PC-3 (cell line): ENCODE results near the gene CNTRL. TPM values are rescaled to one million over a fixed set of nuclear protein-coding genes. Genes with fewer than 3 reads are reported as not detected.
"Not testable (repeated sequence)": the region's sequence is repeated elsewhere in the genome, so short reads cannot be mapped to it uniquely, and the experiment has no call there.

Experiments used
- ATAC-seq: fragments of 200-7000 bp; cut with Tn5 transposase; 2 replicates; pipeline ENCODE4 v1.9.1; 2020; ENCODE audit warnings: mild to moderate bottlenecking, moderate library complexity
- BruUV-seq: library from RNA; stranded (reverse); fragments of 400-500 nt; replicated peaks from 2 replicates; lab custom pipeline; 2021; lab: Mats Ljungman, UMichigan
- CTCF ChIA-PET: fragments of 300-600 bp; sonication (Branson Sonifier 250); formaldehyde crosslinking; loops from one replicate; lab custom pipeline; 2022; ENCODE audit warnings: antibody characterized with exemption; lab: Charles Lee
- POLR2A ChIA-PET: fragments of 300-600 bp; sonication (Branson Sonifier 250); formaldehyde crosslinking; loops from one replicate; lab custom pipeline; 2022; ENCODE audit warnings: antibody characterized with exemption; ENCODE audit not compliant: unreplicated experiment; lab: Charles Lee
- DNase-seq: peaks from one replicate; pipeline ENCODE4 v3.0.0-alpha.2; 2015
- H2AFZ ChIP-seq: fragments of 300-600 bp; sonication (generic); 2 replicates; pipeline ENCODE4 v1.6.0; 2016; ENCODE audit warnings: antibody characterized with exemption, low read length
- H3F3A ChIP-seq: fragments of 300-600 bp; sonication (generic); one replicate; pipeline ENCODE4 v1.6.0; 2017; ENCODE audit warnings: antibody characterized with exemption, low read length, control low read depth, mild to moderate bottlenecking; ENCODE audit not compliant: unreplicated experiment
- H3K27ac ChIP-seq: fragments of 300-600 bp; sonication (generic); 2 replicates; pipeline ENCODE4 v1.5.1; 2016; ENCODE audit warnings: mild to moderate bottlenecking, low read length
- H3K27me3 ChIP-seq: fragments of 300-600 bp; sonication (generic); 2 replicates; pipeline ENCODE4 v1.6.1; 2016; ENCODE audit warnings: low read length, mixed read lengths
- H3K36me3 ChIP-seq: fragments of 300-600 bp; sonication (generic); 2 replicates; pipeline ENCODE4 v1.6.1; 2016; ENCODE audit warnings: low read depth, mixed run types, low read length, mixed read lengths
- H3K4me1 ChIP-seq: fragments of 300-600 bp; sonication (generic); 2 replicates; pipeline ENCODE4 v1.5.1; 2016; ENCODE audit warnings: low read length; ENCODE audit not compliant: insufficient read depth
- H3K4me2 ChIP-seq: fragments of 300-600 bp; sonication (generic); 2 replicates; pipeline ENCODE4 v1.6.0; 2016; ENCODE audit warnings: low read length
- H3K4me3 ChIP-seq: fragments of 300-600 bp; sonication (generic); 2 replicates; pipeline ENCODE4 v1.5.1; 2016; ENCODE audit warnings: mild to moderate bottlenecking, low read length, mixed read lengths
- H3K79me2 ChIP-seq: fragments of 300-600 bp; sonication (generic); 2 replicates; pipeline ENCODE4 v1.6.1; 2017; ENCODE audit warnings: low read length, mixed read lengths
- H3K9ac ChIP-seq: fragments of 300-600 bp; sonication (generic); 2 replicates; pipeline ENCODE4 v1.6.0; 2016; ENCODE audit warnings: mild to moderate bottlenecking, low read length
- H3K9me2 ChIP-seq: fragments of 300-600 bp; sonication (generic); replicated peaks from 2 replicates; pipeline ENCODE4 v1.6.1; 2016; ENCODE audit warnings: mixed run types, low read length, mixed read lengths
- H3K9me3 ChIP-seq: fragments of 300-600 bp; sonication (generic); 2 replicates; pipeline ENCODE4 v1.6.1; 2016; ENCODE audit warnings: low read length, mixed read lengths
- H4K20me1 ChIP-seq: fragments of 300-600 bp; sonication (generic); 2 replicates; pipeline ENCODE4 v1.6.1; 2016; ENCODE audit warnings: low read length, mixed read lengths
- EZH2 ChIP-seq: fragments of 300-600 bp; sonication (generic); IDR thresholded peaks from one replicate; pipeline ENCODE4 v1.6.1; 2017; ENCODE audit warnings: antibody characterized with exemption, mild to moderate bottlenecking, low read length; ENCODE audit not compliant: unreplicated experiment
- EZH2phosphoT487 ChIP-seq: fragments of 300-600 bp; sonication (generic); IDR thresholded peaks from 2 replicates; pipeline ENCODE4 v1.6.1; 2018; ENCODE audit warnings: mild to moderate bottlenecking, antibody characterized with exemption, low read length, borderline replicate concordance
- intact Hi-C: fragments of 100-400 bp; cut with micrococcal nuclease; formaldehyde crosslinking; loops from 2 replicates; pipeline ENCODE4 v1.9.0; 2023
- total RNA-seq: library from RNA; depleted of rRNA; stranded (reverse); fragments of >200 nt; gene quantifications from 2 replicates; pipeline ENCODE4 v1.2.3, GENCODE V29; 2014
- TF ChIP-seq, protein P1 (sequence below): fragments of 300-600 bp; sonication (generic); conservative IDR thresholded peaks from 2 replicates; pipeline ENCODE4 v1.5.1; 2017; ENCODE audit warnings: antibody characterized with exemption, low read depth, mild to moderate bottlenecking, low read length

The CNTRL gene
- total RNA-seq, 1 experiment from 2014 or later, result 6.0 TPM

- H3K9me3 ChIP-seq, result no peaks in the 10 kb centered on the region
- no peak overlapping the region for H3K9ac ChIP-seq
- intact Hi-C loops, result no loop called here
- H3K79me2 ChIP-seq, result peaks cover 7% of the 10 kb centered on the region; the same call in 1 of the 2 replicates
- no peak for TF ChIP-seq EZH2phosphoT487
- ATAC-seq (no peak), DNase-seq (no peak)
- POLR2A ChIA-PET, result interaction anchor here (0.6 kb wide), 1 partner anchor 77 kb away, joined by 10 read pairs; no protein-coding TSS in a partner anchor
- no peaks in the 10 kb centered on the region for H3F3A ChIP-seq
- H3K27ac ChIP-seq, result no peak overlapping the region
- no peaks in the 10 kb centered on the region for H4K20me1 ChIP-seq
- peaks cover 14% of the 10 kb centered on the region for H3K4me1 ChIP-seq
- no peak overlapping the region for H2AFZ ChIP-seq
- H3K27me3 ChIP-seq, result no peaks in the 10 kb centered on the region
- CTCF ChIA-PET, result no interaction called here
- no peaks in the 10 kb centered on the region for H3K9me2 ChIP-seq
- no TSS peak for BruUV-seq
- H3K4me2 ChIP-seq, result no peak overlapping the region
- H3K36me3 ChIP-seq, result no peaks in the 10 kb centered on the region
- no peak overlapping the region for H3K4me3 ChIP-seq
These were observed 50.8 kb downstream of the CNTRL start for GRCh38 chr9:121125590-121125989.

DNA sequence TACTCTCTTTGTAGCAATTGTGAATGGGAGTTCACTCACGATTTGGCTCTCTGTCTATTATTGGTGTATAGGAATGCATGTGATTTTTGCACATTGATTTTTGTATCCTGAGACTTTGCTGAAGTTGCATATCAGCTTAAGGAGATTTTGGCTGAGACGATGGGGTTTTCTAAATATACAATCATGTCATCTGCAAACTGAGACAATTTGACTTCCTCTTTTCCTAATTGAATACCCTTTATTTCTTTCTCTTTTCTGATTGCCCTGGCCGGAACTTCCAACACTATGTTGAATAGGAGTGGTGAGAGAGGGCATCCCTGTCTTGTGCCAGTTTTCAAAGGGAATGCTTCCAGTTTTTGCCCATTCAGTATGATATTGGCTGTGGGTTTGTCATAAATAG is 54.6 kb downstream of the CNTRL start:
- H3K4me1 ChIP-seq, H3K4me3 ChIP-seq, H3K9me3 ChIP-seq, H3K79me2 ChIP-seq, H2AFZ ChIP-seq, H4K20me1 ChIP-seq, DNase-seq, H3K27me3 ChIP-seq, BruUV-seq, H3F3A ChIP-seq, H3K9ac ChIP-seq, H3K36me3 ChIP-seq, H3K4me2 ChIP-seq, POLR2A ChIA-PET, intact Hi-C loops, H3K27ac ChIP-seq, ATAC-seq, CTCF ChIA-PET, H3K9me2 ChIP-seq: not testable (repeated sequence)

GRCh38 chr9:121133104-121133816 is 58.5 kb downstream of the CNTRL start:
- no peak for ATAC-seq
- Histone ChIP-seq H3F3A (no peaks in the 10 kb centered on the region), H3K9ac (no peak overlapping the region), H3K27me3 (no peaks in the 10 kb centered on the region), H3K4me1 (no peaks in the 10 kb centered on the region), H4K20me1 (no peaks in the 10 kb centered on the region), H3K4me2 (no peak overlapping the region), H3K79me2 (no peaks in the 10 kb centered on the region), H2AFZ (no peak overlapping the region), H3K36me3 (no peaks in the 10 kb centered on the region), H3K4me3 (no peak overlapping the region), H3K9me3 (no peaks in the 10 kb centered on the region), H3K27ac (no peak overlapping the region), H3K9me2 (no peaks in the 10 kb centered on the region)
- TF ChIP-seq EZH2phosphoT487, result no peak
- TF ChIP-seq EZH2, result no peak
- TF ChIP-seq, protein P1, sequence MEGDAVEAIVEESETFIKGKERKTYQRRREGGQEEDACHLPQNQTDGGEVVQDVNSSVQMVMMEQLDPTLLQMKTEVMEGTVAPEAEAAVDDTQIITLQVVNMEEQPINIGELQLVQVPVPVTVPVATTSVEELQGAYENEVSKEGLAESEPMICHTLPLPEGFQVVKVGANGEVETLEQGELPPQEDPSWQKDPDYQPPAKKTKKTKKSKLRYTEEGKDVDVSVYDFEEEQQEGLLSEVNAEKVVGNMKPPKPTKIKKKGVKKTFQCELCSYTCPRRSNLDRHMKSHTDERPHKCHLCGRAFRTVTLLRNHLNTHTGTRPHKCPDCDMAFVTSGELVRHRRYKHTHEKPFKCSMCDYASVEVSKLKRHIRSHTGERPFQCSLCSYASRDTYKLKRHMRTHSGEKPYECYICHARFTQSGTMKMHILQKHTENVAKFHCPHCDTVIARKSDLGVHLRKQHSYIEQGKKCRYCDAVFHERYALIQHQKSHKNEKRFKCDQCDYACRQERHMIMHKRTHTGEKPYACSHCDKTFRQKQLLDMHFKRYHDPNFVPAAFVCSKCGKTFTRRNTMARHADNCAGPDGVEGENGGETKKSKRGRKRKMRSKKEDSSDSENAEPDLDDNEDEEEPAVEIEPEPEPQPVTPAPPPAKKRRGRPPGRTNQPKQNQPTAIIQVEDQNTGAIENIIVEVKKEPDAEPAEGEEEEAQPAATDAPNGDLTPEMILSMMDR, result no peak
- BruUV-seq, result no TSS peak
- ChIA-PET POLR2A (no interaction called here), CTCF (interaction anchor here (0.6 kb wide), 1 partner anchor 417 kb away, joined by 3 read pairs; no protein-coding TSS in a partner anchor)
- DNase-seq, result no peak
- intact Hi-C loops, result no loop called here
